ENCODE data around the gene FTH1. TPM values are rescaled to one million over a fixed set of nuclear protein-coding genes. Genes with fewer than 3 reads are reported as not detected.
"Not testable (repeated sequence)": the region's sequence is repeated elsewhere in the genome, so short reads cannot be mapped to it uniquely, and the experiment has no call there.

Gene FTH1
- total RNA-seq, 1 donor from 2014 or later = 3,020 TPM

GRCh38 chr11:61966734-61967115, 709 bp downstream of the FTH1 start:
- Mint-ChIP-seq H3K36me3 (ENCODE audit: unreplicated experiment) (peaks cover 38% of the 10 kb centered on the region), H3K27me3 (ENCODE audit: unreplicated experiment) (no peaks in the 10 kb centered on the region), H3K9me3 (ENCODE audit: unreplicated experiment) (no peaks in the 10 kb centered on the region), H3K27ac (ENCODE audit: unreplicated experiment) (peak overlapping the region; percentile 81), H3K4me1 (ENCODE audit: unreplicated experiment) (peaks cover 75% of the 10 kb centered on the region), H3K4me3 (ENCODE audit: unreplicated experiment) (peak overlapping the region; percentile 92)
- peak; percentile 78 for DNase-seq (ENCODE audit: extremely low spot score, unreplicated experiment)
- TF ChIP-seq CTCF (IDR thresholded peaks at IDR 0.05) = no peak

GRCh38 chr11:61964666-61965271, 2.7 kb downstream of the FTH1 start:
- H3K36me3 Mint-ChIP-seq (ENCODE audit: unreplicated experiment) = peaks cover 38% of the 10 kb centered on the region
- not testable (repeated sequence) for H3K9me3 Mint-ChIP-seq (ENCODE audit: unreplicated experiment); H3K27me3 Mint-ChIP-seq (ENCODE audit: unreplicated experiment); DNase-seq (ENCODE audit: extremely low spot score, unreplicated experiment)
- H3K4me3 Mint-ChIP-seq (ENCODE audit: unreplicated experiment) = peak overlapping the region; percentile 92
- H3K4me1 Mint-ChIP-seq (ENCODE audit: unreplicated experiment) = peaks cover 63% of the 10 kb centered on the region
- H3K27ac Mint-ChIP-seq (ENCODE audit: unreplicated experiment) = peak overlapping the region; percentile 5

GRCh38 chr11:61964058-61964665, 3.3 kb downstream of the FTH1 start:
- no peak for TF ChIP-seq CTCF (IDR thresholded peaks at IDR 0.05)
- peaks cover 38% of the 10 kb centered on the region for H3K36me3 Mint-ChIP-seq (ENCODE audit: unreplicated experiment)
- peak overlapping the region; percentile 92 for H3K4me3 Mint-ChIP-seq (ENCODE audit: unreplicated experiment)
- H3K27ac Mint-ChIP-seq (ENCODE audit: unreplicated experiment) = peak overlapping the region; percentile 90
- peaks cover 57% of the 10 kb centered on the region for H3K4me1 Mint-ChIP-seq (ENCODE audit: unreplicated experiment)
- no peaks in the 10 kb centered on the region for H3K27me3 Mint-ChIP-seq (ENCODE audit: unreplicated experiment)
- no peaks in the 10 kb centered on the region for H3K9me3 Mint-ChIP-seq (ENCODE audit: unreplicated experiment)
- DNase-seq (ENCODE audit: extremely low spot score, unreplicated experiment) = no peak

GRCh38 chr11:61963282-61964057, 4.0 kb downstream of the FTH1 start:
- Mint-ChIP-seq H3K4me3 (ENCODE audit: unreplicated experiment) (peak overlapping the region; percentile 92), H3K9me3 (ENCODE audit: unreplicated experiment) (no peaks in the 10 kb centered on the region), H3K27me3 (ENCODE audit: unreplicated experiment) (no peaks in the 10 kb centered on the region), H3K36me3 (ENCODE audit: unreplicated experiment) (peaks cover 38% of the 10 kb centered on the region), H3K4me1 (ENCODE audit: unreplicated experiment) (peaks cover 50% of the 10 kb centered on the region), H3K27ac (ENCODE audit: unreplicated experiment) (peak overlapping the region; percentile 90)
- TF ChIP-seq CTCF (IDR thresholded peaks at IDR 0.05) = no peak
- DNase-seq (ENCODE audit: extremely low spot score, unreplicated experiment) = no peak

DNA sequence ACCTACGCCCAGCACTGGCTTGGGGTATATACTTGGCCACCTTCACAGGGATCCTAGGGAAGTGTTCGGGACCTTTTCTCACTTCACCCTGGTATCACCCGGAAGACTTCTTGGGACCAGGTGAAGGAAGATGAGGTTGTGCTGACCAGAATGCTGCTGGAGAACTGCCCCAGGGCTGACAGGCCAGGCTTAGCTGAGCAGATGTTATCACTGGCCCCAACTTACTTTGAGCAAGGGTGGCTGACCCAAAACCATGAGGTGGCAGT, 4.5 kb downstream of the FTH1 start:
- DNase-seq (ENCODE audit: extremely low spot score, unreplicated experiment) = no peak
- Mint-ChIP-seq H3K9me3 (ENCODE audit: unreplicated experiment) (no peaks in the 10 kb centered on the region), H3K36me3 (ENCODE audit: unreplicated experiment) (peaks cover 41% of the 10 kb centered on the region), H3K27me3 (ENCODE audit: unreplicated experiment) (no peaks in the 10 kb centered on the region), H3K4me1 (ENCODE audit: unreplicated experiment) (peaks cover 45% of the 10 kb centered on the region), H3K4me3 (ENCODE audit: unreplicated experiment) (peak overlapping the region; percentile 53), H3K27ac (ENCODE audit: unreplicated experiment) (peak overlapping the region; percentile 90)
- TF ChIP-seq CTCF (IDR thresholded peaks at IDR 0.05) = no peak
